ENCODE measurements around the gene FREM1. TPM values are rescaled to one million over a fixed set of nuclear protein-coding genes. Genes with fewer than 3 reads are reported as not detected.

FREM1 gene
- total and polyA plus RNA-seq, 2 donors (not counting 1 experiment from before 2014, with no cell fraction given) = not detected

DNA sequence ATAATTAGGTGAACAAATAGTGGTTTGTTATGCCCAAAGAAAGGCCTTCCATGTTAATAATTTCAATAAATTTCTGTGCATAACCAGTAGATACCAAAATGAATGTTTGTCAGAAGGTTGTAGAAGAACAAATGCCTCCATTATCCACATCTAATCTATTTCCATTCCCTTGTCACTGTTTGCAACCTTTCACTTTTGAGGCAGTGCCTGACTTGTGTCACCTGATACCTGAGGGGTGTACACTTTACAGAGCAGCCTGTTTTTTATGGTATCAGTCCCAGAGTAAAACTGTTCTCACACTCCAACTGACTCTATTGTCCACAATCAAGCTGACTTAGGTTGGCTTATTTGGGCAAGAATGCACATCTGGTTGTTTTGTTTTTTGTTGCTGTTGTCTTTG lies 40.1 kb downstream of the FREM1 start:
- ATAC-seq (ENCODE audit: low read depth) = no peak
- Histone ChIP-seq H3K36me3 (replicated peaks in 1 of 2; ENCODE audit: control extremely low read depth in 1 of 2, control insufficient read depth in 1 of 2, extremely low read depth in 1 of 2, insufficient read depth in 2 of 2, low read length in 1 of 2) (no peaks in the 10 kb centered on the region), H3K79me2 (ENCODE audit: control insufficient read depth, insufficient read depth, low read length) (no peaks in the 10 kb centered on the region), H3K4me3 (ENCODE audit: control extremely low read depth in 1 of 5, extremely low read depth in 1 of 5, insufficient read depth in 1 of 5, low read depth in 2 of 5, low read length in 4 of 5) (no peak overlapping the region), H3K4me1 (ENCODE audit: control insufficient read depth in 2 of 2, insufficient read depth in 2 of 2, low read length in 2 of 2) (no peaks in the 10 kb centered on the region), H3K9me3 (ENCODE audit: control extremely low read depth in 1 of 3, control insufficient read depth in 2 of 3, insufficient read depth in 1 of 3, low read length in 2 of 3) (no peaks in the 10 kb centered on the region), H3K4me2 (replicated peaks; ENCODE audit: low read depth, low read length, poor library complexity, severe bottlenecking) (no peak overlapping the region), H2AFZ (ENCODE audit: insufficient read depth, low read depth, low read length, poor library complexity, severe bottlenecking) (no peak overlapping the region), H3K9ac (ENCODE audit: low read length) (no peak overlapping the region), H3K27me3 (replicated peaks in 1 of 4; ENCODE audit: control extremely low read depth in 1 of 4, control insufficient read depth in 3 of 4, insufficient read depth in 4 of 4, low read length in 3 of 4) (no peaks in the 10 kb centered on the region), H3K27ac (ENCODE audit: low read length in 2 of 2) (no peak overlapping the region), H4K20me1 (ENCODE audit: control insufficient read depth, insufficient read depth, low read length, poor library complexity, severe bottlenecking) (no peaks in the 10 kb centered on the region)
- TF ChIP-seq EZH2 (IDR thresholded peaks at IDR 0.05; ENCODE audit: borderline replicate concordance, insufficient read depth, low read depth, low read length, poor library complexity, severe bottlenecking) = no peak
- ChIA-PET POLR2A (no interaction called here), CTCF (no interaction called here)
- no peaks in the 10 kb centered on the region for H3K9me3 Mint-ChIP-seq (ENCODE audit: insufficient read depth)
- H3K4me1 Mint-ChIP-seq = no peaks in the 10 kb centered on the region
- H3K27me3 Mint-ChIP-seq = no peaks in the 10 kb centered on the region
- no peak overlapping the region for H3K27ac Mint-ChIP-seq
- intact Hi-C loops (cut with micrococcal nuclease) = no loop called here
- no peak for DNase-seq
- no peak overlapping the region for H3K4me3 Mint-ChIP-seq

DNA sequence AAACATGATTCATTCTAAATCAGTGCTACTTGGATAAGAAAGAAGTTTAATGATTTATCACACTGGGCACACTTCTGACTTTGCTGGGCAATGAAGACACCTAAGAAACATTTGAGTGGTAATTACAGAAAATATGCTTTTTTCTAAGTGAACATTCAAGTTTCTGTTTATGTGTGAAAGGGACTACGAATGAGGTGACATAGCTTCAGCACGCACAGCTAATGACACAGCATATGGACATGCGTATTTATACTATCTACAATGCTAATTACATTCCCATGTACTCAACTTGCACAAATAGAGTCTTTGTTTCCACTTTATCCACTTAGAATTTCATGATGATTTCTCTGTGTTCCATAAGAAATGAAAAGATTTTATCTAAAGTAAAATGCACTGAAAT lies 40.6 kb downstream of the FREM1 start:
- H3K27ac Mint-ChIP-seq = no peak overlapping the region
- intact Hi-C loops (cut with micrococcal nuclease) = no loop called here
- POLR2A ChIA-PET = interaction anchor here (0.6 kb wide), 1 partner anchor 451 kb away, joined by 5 read pairs; no protein-coding TSS in a partner anchor

More for the DNA sequence above, 40.6 kb downstream of the FREM1 start:
- CTCF ChIA-PET = no interaction called here
- no CpG with 5 or more reads among the region's 3 CpGs for WGBS (ENCODE audit: insufficient coverage)
- Mint-ChIP-seq H3K4me3 (no peak overlapping the region), H3K27me3 (no peaks in the 10 kb centered on the region), H3K4me1 (no peaks in the 10 kb centered on the region), H3K9me3 (ENCODE audit: insufficient read depth) (no peaks in the 10 kb centered on the region)
- no peak for DNase-seq
- H3K27ac ChIP-seq (ENCODE audit: low read length in 2 of 2) = no peak overlapping the region
- H3K4me2 ChIP-seq (replicated peaks; ENCODE audit: low read depth, low read length, poor library complexity, severe bottlenecking) = no peak overlapping the region
- no peaks in the 10 kb centered on the region for H3K79me2 ChIP-seq (ENCODE audit: control insufficient read depth, insufficient read depth, low read length)
- no peaks in the 10 kb centered on the region for H3K36me3 ChIP-seq (replicated peaks in 1 of 2; ENCODE audit: control extremely low read depth in 1 of 2, control insufficient read depth in 1 of 2, extremely low read depth in 1 of 2, insufficient read depth in 2 of 2, low read length in 1 of 2)
- H3K4me3 ChIP-seq (ENCODE audit: control extremely low read depth in 1 of 5, extremely low read depth in 1 of 5, insufficient read depth in 1 of 5, low read depth in 2 of 5, low read length in 4 of 5) = no peak overlapping the region
- ATAC-seq (ENCODE audit: low read depth) = no peak
- no peak overlapping the region for H2AFZ ChIP-seq (ENCODE audit: insufficient read depth, low read depth, low read length, poor library complexity, severe bottlenecking)
- H3K27me3 ChIP-seq (replicated peaks in 1 of 4; ENCODE audit: control extremely low read depth in 1 of 4, control insufficient read depth in 3 of 4, insufficient read depth in 4 of 4, low read length in 3 of 4) = no peaks in the 10 kb centered on the region
- no peaks in the 10 kb centered on the region for H3K4me1 ChIP-seq (ENCODE audit: control insufficient read depth in 2 of 2, insufficient read depth in 2 of 2, low read length in 2 of 2)
- TF ChIP-seq, protein P1, sequence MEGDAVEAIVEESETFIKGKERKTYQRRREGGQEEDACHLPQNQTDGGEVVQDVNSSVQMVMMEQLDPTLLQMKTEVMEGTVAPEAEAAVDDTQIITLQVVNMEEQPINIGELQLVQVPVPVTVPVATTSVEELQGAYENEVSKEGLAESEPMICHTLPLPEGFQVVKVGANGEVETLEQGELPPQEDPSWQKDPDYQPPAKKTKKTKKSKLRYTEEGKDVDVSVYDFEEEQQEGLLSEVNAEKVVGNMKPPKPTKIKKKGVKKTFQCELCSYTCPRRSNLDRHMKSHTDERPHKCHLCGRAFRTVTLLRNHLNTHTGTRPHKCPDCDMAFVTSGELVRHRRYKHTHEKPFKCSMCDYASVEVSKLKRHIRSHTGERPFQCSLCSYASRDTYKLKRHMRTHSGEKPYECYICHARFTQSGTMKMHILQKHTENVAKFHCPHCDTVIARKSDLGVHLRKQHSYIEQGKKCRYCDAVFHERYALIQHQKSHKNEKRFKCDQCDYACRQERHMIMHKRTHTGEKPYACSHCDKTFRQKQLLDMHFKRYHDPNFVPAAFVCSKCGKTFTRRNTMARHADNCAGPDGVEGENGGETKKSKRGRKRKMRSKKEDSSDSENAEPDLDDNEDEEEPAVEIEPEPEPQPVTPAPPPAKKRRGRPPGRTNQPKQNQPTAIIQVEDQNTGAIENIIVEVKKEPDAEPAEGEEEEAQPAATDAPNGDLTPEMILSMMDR (IDR thresholded peaks at IDR 0.05) = no peak
- TF ChIP-seq EZH2 (IDR thresholded peaks at IDR 0.05; ENCODE audit: borderline replicate concordance, insufficient read depth, low read depth, low read length, poor library complexity, severe bottlenecking) = no peak
- no peaks in the 10 kb centered on the region for H3K9me3 ChIP-seq (ENCODE audit: control extremely low read depth in 1 of 3, control insufficient read depth in 2 of 3, insufficient read depth in 1 of 3, low read length in 2 of 3)
- H4K20me1 ChIP-seq (ENCODE audit: control insufficient read depth, insufficient read depth, low read length, poor library complexity, severe bottlenecking) = no peaks in the 10 kb centered on the region
- H3K9ac ChIP-seq (ENCODE audit: low read length) = no peak overlapping the region
